ENCODE measurements around the gene IFITM10. TPM values are rescaled to one million over a fixed set of nuclear protein-coding genes. Genes with fewer than 3 reads are reported as not detected.

IFITM10 gene
- total and polyA plus RNA-seq, 2 experiments from 2014 or later, result 0.89 to 1.4 TPM

- Histone ChIP-seq H3K4me3 (no peak overlapping the region), H3K9me2 (replicated peaks; ENCODE audit: insufficient read depth) (no peaks in the 10 kb centered on the region), H3K4me2 (no peak overlapping the region), H3K27ac (no peak overlapping the region), H3K27me3 (peaks cover 2% of the 10 kb centered on the region), H3K36me3 (replicated peaks; ENCODE audit: insufficient read depth, low read depth) (no peaks in the 10 kb centered on the region), H4K20me1 (ENCODE audit: insufficient read depth, poor library complexity, severe bottlenecking) (no peaks in the 10 kb centered on the region), H3K4me1 (ENCODE audit: insufficient read depth) (peaks cover 12% of the 10 kb centered on the region), H2AFZ (no peak overlapping the region), H3K79me2 (no peaks in the 10 kb centered on the region), H3K9me3 (ENCODE audit: low read depth) (no peaks in the 10 kb centered on the region)
- WGBS (ENCODE audit: low lambda C conversion rate, missing lambda C conversion rate), result 92% methylated on average over 14 of the region's 14 CpGs
- TF ChIP-seq EZH2phosphoT487 (IDR thresholded peaks at IDR 0.05; ENCODE audit: low read depth, severe bottlenecking, unreplicated experiment) (no peak), CTCF (IDR thresholded peaks at IDR 0.05; ENCODE audit: poor library complexity) (no peak), EZH2 (IDR thresholded peaks at IDR 0.05; ENCODE audit: borderline replicate concordance) (no peak)
- no peak for DNase-seq (ENCODE audit: low spot score)
Measured at GRCh38 chr11:1753929-1754305, 3.5 kb upstream of the IFITM10 start.

GRCh38 chr11:1753229-1753928 lies 3.0 kb upstream of the IFITM10 start:
- no peak for TF ChIP-seq EZH2 (IDR thresholded peaks at IDR 0.05; ENCODE audit: borderline replicate concordance)
- no peak for TF ChIP-seq CTCF (IDR thresholded peaks at IDR 0.05; ENCODE audit: poor library complexity)
- H3K36me3 ChIP-seq (replicated peaks; ENCODE audit: insufficient read depth, low read depth), result no peaks in the 10 kb centered on the region
- H3K27me3 ChIP-seq, result peaks cover 7% of the 10 kb centered on the region
- H3K4me1 ChIP-seq (ENCODE audit: insufficient read depth), result peaks cover 16% of the 10 kb centered on the region
- no peak overlapping the region for H3K4me2 ChIP-seq
- H3K4me3 ChIP-seq, result no peak overlapping the region
- H2AFZ ChIP-seq, result no peak overlapping the region
- no peaks in the 10 kb centered on the region for H3K79me2 ChIP-seq
- H3K9me2 ChIP-seq (replicated peaks; ENCODE audit: insufficient read depth), result no peaks in the 10 kb centered on the region
- 96% methylated on average over 38 of the region's 38 CpGs for WGBS (ENCODE audit: low lambda C conversion rate, missing lambda C conversion rate)
- H3K9me3 ChIP-seq (ENCODE audit: low read depth), result no peaks in the 10 kb centered on the region
- H3K27ac ChIP-seq, result no peak overlapping the region
- DNase-seq (ENCODE audit: low spot score), result no peak
- H4K20me1 ChIP-seq (ENCODE audit: insufficient read depth, poor library complexity, severe bottlenecking), result no peaks in the 10 kb centered on the region

- no peaks in the 10 kb centered on the region for H3K36me3 ChIP-seq (replicated peaks; ENCODE audit: insufficient read depth, low read depth)
- H2AFZ ChIP-seq, result no peak overlapping the region
- H3K4me2 ChIP-seq, result no peak overlapping the region
- H4K20me1 ChIP-seq (ENCODE audit: insufficient read depth, poor library complexity, severe bottlenecking), result no peaks in the 10 kb centered on the region
- WGBS (ENCODE audit: low lambda C conversion rate, missing lambda C conversion rate), result over 99% methylated on average over 10 of the region's 10 CpGs
- H3K79me2 ChIP-seq, result no peaks in the 10 kb centered on the region
- no peak for DNase-seq (ENCODE audit: low spot score)
- no peaks in the 10 kb centered on the region for H3K9me2 ChIP-seq (replicated peaks; ENCODE audit: insufficient read depth)
- peaks cover 9% of the 10 kb centered on the region for H3K27me3 ChIP-seq
- no peaks in the 10 kb centered on the region for H3K9me3 ChIP-seq (ENCODE audit: low read depth)
- TF ChIP-seq EZH2 (IDR thresholded peaks at IDR 0.05; ENCODE audit: borderline replicate concordance) (no peak), CTCF (IDR thresholded peaks at IDR 0.05; ENCODE audit: poor library complexity) (no peak), EZH2phosphoT487 (IDR thresholded peaks at IDR 0.05; ENCODE audit: low read depth, severe bottlenecking, unreplicated experiment) (no peak)
- H3K4me1 ChIP-seq (ENCODE audit: insufficient read depth), result peaks cover 17% of the 10 kb centered on the region
- no peak overlapping the region for H3K4me3 ChIP-seq
- H3K27ac ChIP-seq, result no peak overlapping the region
Measured at GRCh38 chr11:1752907-1753228, 2.5 kb upstream of the IFITM10 start.
